Spleen (tissue), 7 donors: ENCODE measurements around the gene TMCO4.

Experiments used
- CTCF ChIP-seq, 11 experiments: fragments of 200-600 bp in 7 of 11; fragments of 450-650 bp in 4 of 11; sonication (generic) in 4 of 11; IDR thresholded peaks in 8 of 11; conservative IDR thresholded peaks in 3 of 11; 1 replicate in 7 of 11; 2 replicates in 4 of 11; pipeline versions ENCODE4 v1.4.0 to v1.8.0; 2016 to 2021; ENCODE audit warnings: antibody characterized with exemption in 11 of 11, inconsistent platforms in 4 of 11, mild to moderate bottlenecking in 1 of 11
- POLR2AphosphoS5 ChIP-seq, 3 donors: sonication (generic); formaldehyde crosslinking; IDR thresholded peaks; one replicate each; pipeline ENCODE4 v1.5.1; 2017; ENCODE audit warnings: antibody characterized with exemption in 3 of 3
- donor health status: DM: no; HTN: no; CAD: no; lungs with moderate emphysema.
- donor health status: DM: no; HTN: no; CAD: no.
- donor health status: DM: no; HTN: no; CAD: no.

GRCh38 chr1:19650416-19651140, 149.1 kb downstream of the TMCO4 start:
- no peak for TF ChIP-seq POLR2AphosphoS5 (IDR thresholded peaks at IDR 0.05)
- TF ChIP-seq CTCF (IDR thresholded peaks at IDR 0.05 in 8 of 11, conservative IDR thresholded peaks at IDR 0.05 in 3 of 11), result no peak
